Smooth muscle cell (in vitro differentiated cells): ENCODE data around the gene PPP1R9A. TPM values are rescaled to one million over a fixed set of nuclear protein-coding genes. Genes with fewer than 3 reads are reported as not detected.
"Not testable (repeated sequence)": the region's sequence is repeated elsewhere in the genome, so short reads cannot be mapped to it uniquely, and the experiment has no call there.

Experiments
- DNase-seq: peaks from one replicate; lab custom pipeline; 2025; ENCODE audit not compliant: unreplicated experiment; lab: John Stamatoyannopoulos, UW
- H2AFZ ChIP-seq: fragments of 200-600 bp; sonication (generic); 2 replicates; pipeline ENCODE4 v1.6.0; 2016; ENCODE audit warnings: antibody characterized with exemption, low read depth, mild to moderate bottlenecking
- H3F3A ChIP-seq: fragments of 200-600 bp; sonication (generic); 2 replicates; pipeline ENCODE4 v1.6.0; 2017; ENCODE audit warnings: antibody characterized with exemption, low read depth
- H3K27ac ChIP-seq: fragments of 200-600 bp; sonication (generic); 2 replicates; pipeline ENCODE4 v1.5.1; 2016; ENCODE audit warnings: low read depth, mild to moderate bottlenecking
- H3K27me3 ChIP-seq: fragments of 200-600 bp; sonication (generic); 2 replicates; pipeline ENCODE4 v1.6.1; 2016; ENCODE audit warnings: low read depth, mild to moderate bottlenecking
- H3K36me3 ChIP-seq: fragments of 200-600 bp; sonication (generic); 2 replicates; pipeline ENCODE4 v1.5.1; 2016; ENCODE audit warnings: low read depth
- H3K4me1 ChIP-seq: fragments of 200-600 bp; sonication (generic); 2 replicates; pipeline ENCODE4 v1.5.1; 2016; ENCODE audit warnings: low read depth
- H3K4me2 ChIP-seq: fragments of 200-600 bp; sonication (generic); 2 replicates; pipeline ENCODE4 v1.6.0; 2016; ENCODE audit warnings: mild to moderate bottlenecking
- H3K4me3 ChIP-seq: fragments of 200-600 bp; sonication (generic); 2 replicates; pipeline ENCODE4 v1.5.1; 2016; ENCODE audit warnings: mild to moderate bottlenecking
- H3K79me2 ChIP-seq: fragments of 200-600 bp; sonication (generic); 2 replicates; pipeline ENCODE4 v1.6.0; 2016; ENCODE audit warnings: low read depth, mild to moderate bottlenecking
- H3K9ac ChIP-seq: fragments of 200-600 bp; sonication (generic); 2 replicates; pipeline ENCODE4 v1.6.0; 2016; ENCODE audit warnings: low read depth
- H3K9me3 ChIP-seq: fragments of 200-600 bp; sonication (generic); replicated peaks from 2 replicates; pipeline ENCODE4 v1.5.1; 2016; ENCODE audit warnings: low read depth
- H4K20me1 ChIP-seq: fragments of 200-600 bp; sonication (generic); 2 replicates; pipeline ENCODE4 v1.6.0; 2016; ENCODE audit warnings: low read depth
- CTCF ChIP-seq: fragments of 200-600 bp; sonication (generic); IDR thresholded peaks from 2 replicates; pipeline ENCODE4 v1.5.1; 2017; ENCODE audit warnings: borderline replicate concordance, mild to moderate bottlenecking, antibody characterized with exemption; ENCODE audit not compliant: insufficient read depth, poor library complexity, severe bottlenecking
- WGBS: methylation state at CpG from one replicate; pipeline ENCODE4 v1.1.7; 2016; ENCODE audit warnings: low lambda C conversion rate; 5-methylcytosine and 5-hydroxymethylcytosine counted together
- polyA plus RNA-seq: library from polyadenylated mRNA; unstranded; fragments of >200 nt; fragmentation: Nextera tagmentation; extraction: Ambion mirVana; gene quantifications from 2 replicates; pipeline ENCODE4 v1.2.1, GENCODE V29; 2016
- total RNA-seq: library from RNA; depleted of rRNA; stranded (reverse); fragments of >200 nt; gene quantifications from 2 replicates; pipeline ENCODE4 v1.2.3, GENCODE V29; 2014

Gene PPP1R9A
- total and polyA plus RNA-seq, 2 experiments from 2014 or later: 0.22 to 1.6 TPM

DNA sequence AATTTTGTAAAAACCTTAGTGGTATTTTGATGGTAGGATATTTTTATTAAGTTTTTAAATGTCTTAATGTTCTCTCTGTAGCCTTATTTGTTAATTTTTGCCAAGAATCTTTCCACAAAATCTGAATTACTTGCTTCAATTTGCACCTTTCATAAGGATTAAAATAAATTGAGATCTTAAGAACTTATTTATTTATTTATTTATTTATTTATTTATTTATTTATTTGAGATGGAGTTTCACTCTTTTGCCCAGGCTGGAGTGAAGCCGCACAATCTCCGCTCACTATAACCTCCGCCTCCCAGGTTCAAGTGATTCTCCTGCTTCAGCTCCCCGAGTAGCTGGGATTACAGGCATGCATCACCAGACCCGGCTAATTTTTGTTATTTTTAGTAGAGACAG, 98.6 kb downstream of the PPP1R9A start:
- WGBS: 99% methylated on average over 5 of the region's 5 CpGs
- H3K4me1 ChIP-seq: peaks cover 2% of the 10 kb centered on the region
- no peaks in the 10 kb centered on the region for H3K9me3 ChIP-seq
- no peak overlapping the region for H3K27ac ChIP-seq
- H3K27me3 ChIP-seq: no peaks in the 10 kb centered on the region
- no peak overlapping the region for H2AFZ ChIP-seq
- no peak for DNase-seq
- no peak for TF ChIP-seq CTCF
- no peaks in the 10 kb centered on the region for H3F3A ChIP-seq
- no peak overlapping the region for H3K4me3 ChIP-seq
- H4K20me1 ChIP-seq: no peaks in the 10 kb centered on the region
- H3K4me2 ChIP-seq: no peak overlapping the region
- no peaks in the 10 kb centered on the region for H3K36me3 ChIP-seq
- no peaks in the 10 kb centered on the region for H3K79me2 ChIP-seq
- no peak overlapping the region for H3K9ac ChIP-seq

GRCh38 chr7:95008773-95009172, 101.4 kb downstream of the PPP1R9A start:
- H3K9ac ChIP-seq, H3F3A ChIP-seq, H3K79me2 ChIP-seq, H3K27ac ChIP-seq, H3K4me3 ChIP-seq, H3K27me3 ChIP-seq, H3K4me2 ChIP-seq, H2AFZ ChIP-seq, H3K9me3 ChIP-seq, H3K36me3 ChIP-seq, DNase-seq, H4K20me1 ChIP-seq: not testable (repeated sequence)
- H3K4me1 ChIP-seq: peaks cover 10% of the 10 kb centered on the region
- 95% methylated on average over 6 of the region's 6 CpGs for WGBS

DNA sequence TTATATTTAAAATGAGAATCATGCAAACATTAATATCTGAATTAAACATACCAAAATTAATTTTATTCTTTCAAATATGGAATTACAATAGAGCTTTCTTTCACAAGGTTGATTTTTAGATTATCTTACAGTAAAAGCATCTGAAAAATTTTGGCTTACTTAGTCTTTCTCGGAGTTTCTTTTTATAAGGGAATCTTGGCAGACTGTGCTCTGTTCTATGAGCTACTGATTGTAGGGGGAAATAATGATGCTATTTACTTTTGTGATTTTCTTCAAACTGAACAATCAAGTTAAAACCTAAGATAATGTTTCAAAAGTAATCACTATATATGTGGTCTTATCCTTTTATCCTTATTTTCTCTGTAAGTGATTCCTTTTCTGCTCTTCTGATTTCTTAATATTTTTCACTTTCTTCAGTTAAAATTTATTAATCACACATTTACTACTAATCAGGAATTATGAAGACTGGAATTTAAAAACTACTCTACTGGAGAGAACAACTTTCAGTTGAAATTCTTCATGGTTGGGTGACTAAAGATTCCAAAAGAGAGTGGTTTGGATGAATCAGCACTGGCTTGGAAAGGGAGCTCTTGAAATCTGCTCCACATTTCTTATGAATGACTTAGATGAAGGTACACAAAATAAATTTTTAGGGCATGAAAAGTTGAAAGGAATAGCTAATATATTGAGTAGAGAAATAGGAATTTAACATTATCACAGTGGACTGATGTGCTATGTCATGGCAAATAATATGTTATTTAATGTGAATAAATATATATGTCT, 103.9 kb downstream of the PPP1R9A start:
- Histone ChIP-seq H3K27me3 (no peaks in the 10 kb centered on the region), H3K9me3 (no peaks in the 10 kb centered on the region), H3K4me2 (no peak overlapping the region), H2AFZ (no peak overlapping the region), H3K4me3 (no peak overlapping the region), H3K9ac (no peak overlapping the region), H4K20me1 (no peaks in the 10 kb centered on the region), H3F3A (no peaks in the 10 kb centered on the region), H3K27ac (peak overlapping the region; percentile 67), H3K36me3 (no peaks in the 10 kb centered on the region), H3K4me1 (peaks cover 10% of the 10 kb centered on the region), H3K79me2 (no peaks in the 10 kb centered on the region)
- 71% methylated on average over 1 of the region's 1 CpG for WGBS
- TF ChIP-seq CTCF: no peak
- no peak for DNase-seq

GRCh38 chr7:95011995-95012394, 104.6 kb downstream of the PPP1R9A start:
- Histone ChIP-seq H4K20me1 (no peaks in the 10 kb centered on the region), H3K4me3 (no peak overlapping the region), H3K27me3 (no peaks in the 10 kb centered on the region), H3K4me2 (no peak overlapping the region), H3F3A (no peaks in the 10 kb centered on the region), H3K4me1 (peaks cover 10% of the 10 kb centered on the region), H3K9ac (no peak overlapping the region), H2AFZ (no peak overlapping the region), H3K36me3 (no peaks in the 10 kb centered on the region), H3K27ac (peak overlapping the region; percentile 67), H3K9me3 (no peaks in the 10 kb centered on the region), H3K79me2 (no peaks in the 10 kb centered on the region)
- no peak for TF ChIP-seq CTCF
- DNase-seq: no peak
- WGBS: 64% methylated on average over 4 of the region's 4 CpGs
